Panc1 (cell line): ENCODE data around the gene DRGX. TPM values are rescaled to one million over a fixed set of nuclear protein-coding genes. Genes with fewer than 3 reads are reported as not detected.

Experiments used
- ATAC-seq: fragments of 200-7000 bp; cut with Tn5 transposase; 2 replicates; pipeline ENCODE4 v1.9.1; 2020; ENCODE audit warnings: mild to moderate bottlenecking, moderate library complexity
- BruUV-seq: library from RNA; stranded (reverse); fragments of 400-500 nt; replicated peaks from 2 replicates; lab custom pipeline; 2021; lab: Mats Ljungman, UMichigan
- CTCF ChIA-PET: fragments of 300-600 bp; sonication (Branson Sonifier 250); formaldehyde crosslinking; loops from one replicate; lab custom pipeline; 2022; ENCODE audit warnings: antibody characterized with exemption; lab: Charles Lee
- POLR2A ChIA-PET: fragments of 300-600 bp; sonication (Branson Sonifier 250); formaldehyde crosslinking; loops from one replicate; lab custom pipeline; 2022; ENCODE audit warnings: antibody characterized with exemption; lab: Charles Lee
- DNase-seq: peaks from one replicate; pipeline ENCODE4 v3.0.0-alpha.2; 2010; ENCODE audit warnings: low read depth, low spot score
- H3K27ac ChIP-seq: 2 replicates; pipeline ENCODE4 v1.5.1; 2011; ENCODE audit warnings: mild to moderate bottlenecking, low read length, inconsistent platforms
- H3K27me3 ChIP-seq: fragments of 200-500 bp; sonication (Bioruptor generic); 2 replicates; pipeline ENCODE4 v1.6.0; 2014; ENCODE audit warnings: low read length, inconsistent platforms; ENCODE audit not compliant: control insufficient read depth, insufficient read depth
- H3K36me3 ChIP-seq: fragments of 200-500 bp; sonication (Bioruptor generic); 2 replicates; pipeline ENCODE4 v1.5.1; 2014; ENCODE audit warnings: inconsistent platforms, mild to moderate bottlenecking, low read length, moderate library complexity; ENCODE audit not compliant: control insufficient read depth, insufficient read depth
- H3K4me1 ChIP-seq: 2 replicates; pipeline ENCODE4 v1.5.1; 2011; ENCODE audit warnings: inconsistent platforms, mild to moderate bottlenecking, low read length, moderate library complexity; ENCODE audit not compliant: control insufficient read depth, insufficient read depth
- H3K4me3 ChIP-seq, 2 experiments: 2 replicates each; pipeline ENCODE4 v1.5.1; 2011 to 2012; ENCODE audit warnings: low read depth in 2 of 2, low read length in 2 of 2, mild to moderate bottlenecking in 2 of 2, inconsistent platforms in 1 of 2, moderate library complexity in 1 of 2
- H3K9me3 ChIP-seq: fragments of 200-500 bp; sonication (Bioruptor generic); 2 replicates; pipeline ENCODE4 v1.5.1; 2014; ENCODE audit warnings: low read depth, mild to moderate bottlenecking, inconsistent platforms, low read length, moderate library complexity; ENCODE audit not compliant: control insufficient read depth, insufficient read depth
- CTCF ChIP-seq: fragments of 450-650 bp; IDR thresholded peaks from 2 replicates; pipeline ENCODE4 v1.5.1; 2017; ENCODE audit warnings: mild to moderate bottlenecking
- POLR2AphosphoS5 ChIP-seq: IDR thresholded peaks from 2 replicates; pipeline ENCODE4 v1.6.1; 2012; ENCODE audit warnings: mild to moderate bottlenecking, low read depth, low read length, moderate library complexity
- REST ChIP-seq, 2 experiments: IDR thresholded peaks; 2 replicates each; pipeline ENCODE4 v1.6.1; 2011 to 2012; ENCODE audit warnings: low read depth in 2 of 2, control low read depth in 1 of 2, low read length in 1 of 2, mild to moderate bottlenecking in 1 of 2, moderate library complexity in 1 of 2; ENCODE audit not compliant: insufficient read depth in 1 of 2
- SIN3A ChIP-seq: IDR thresholded peaks from 2 replicates; pipeline ENCODE4 v1.6.1; 2012; ENCODE audit warnings: low read depth, mild to moderate bottlenecking, low read length, moderate library complexity, borderline replicate concordance; ENCODE audit not compliant: insufficient read depth
- TCF7L2 ChIP-seq: IDR thresholded peaks from 2 replicates; pipeline ENCODE4 v1.6.1; 2011; ENCODE audit warnings: mild to moderate bottlenecking, low read depth, low read length, inconsistent platforms
- in situ Hi-C: cut with HindIII; loops from 2 replicates; pipeline ENCODE4 v1.10.0; 2016; ENCODE audit warnings: low sequenced_read_pairs, low pct_unique_long_range_greater_than_20kb
- intact Hi-C: fragments of 100-400 bp; cut with micrococcal nuclease; formaldehyde crosslinking; loops from one replicate; pipeline ENCODE4 v1.10.0; 2022; ENCODE audit not compliant: unreplicated experiment
- total RNA-seq: library from RNA; stranded (reverse); gene quantifications from one replicate; pipeline ENCODE4 v1.2.1, GENCODE V29; 2021; ENCODE audit not compliant: unreplicated experiment

Gene DRGX
- total RNA-seq, 1 experiment from 2014 or later: 0.15 TPM

- DNase-seq (no peak), ATAC-seq (no peak)
- CTCF ChIA-PET: interaction anchor here (0.7 kb wide), 1 partner anchor 10 kb away, joined by 3 read pairs; no protein-coding TSS in a partner anchor
- POLR2A ChIA-PET: no interaction called here
- Histone ChIP-seq H3K4me1 (no peaks in the 10 kb centered on the region), H3K4me3 (no peak overlapping the region), H3K36me3 (no peaks in the 10 kb centered on the region), H3K27me3 (no peaks in the 10 kb centered on the region), H3K27ac (no peak overlapping the region), H3K9me3 (no peaks in the 10 kb centered on the region)
- BruUV-seq: no TSS peak
- intact Hi-C loops (no loop called here), in situ Hi-C loops (no loop called here)
- TF ChIP-seq SIN3A (no peak), CTCF (no peak), TCF7L2 (no peak), POLR2AphosphoS5 (no peak), REST (IDR thresholded peaks at IDR 0.05; ENCODE audit: insufficient read depth in 1 of 2, low read depth in 2 of 2, low read length in 1 of 2) (no peak)
Observed at GRCh38 chr10:49347342-49347741, 48.5 kb downstream of the DRGX start.

DNA sequence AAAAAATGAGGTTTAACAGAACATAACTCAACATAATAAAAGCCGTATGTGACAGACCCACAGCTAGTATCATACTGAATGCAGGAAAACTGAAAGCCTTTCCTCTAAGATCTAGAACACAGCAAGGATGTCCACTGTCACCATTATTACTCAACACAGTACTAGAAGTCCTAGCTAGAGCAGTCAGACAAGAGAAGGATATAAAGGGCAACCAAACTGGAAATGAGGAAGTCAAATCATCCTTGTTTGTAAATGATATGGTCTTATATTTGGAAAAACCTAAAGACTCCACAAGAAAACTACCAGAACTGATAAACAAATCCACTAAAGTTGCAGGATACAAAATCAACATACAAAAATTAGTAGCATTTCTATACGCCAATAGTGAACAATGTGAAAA is 51.0 kb downstream of the DRGX start:
- no peaks in the 10 kb centered on the region for H3K36me3 ChIP-seq
- intact Hi-C loops: no loop called here
- H3K27me3 ChIP-seq: no peaks in the 10 kb centered on the region; the same call in 1 of the 2 replicates
- POLR2A ChIA-PET: no interaction called here
- H3K4me3 ChIP-seq: no peak overlapping the region
- no peaks in the 10 kb centered on the region for H3K9me3 ChIP-seq
- CTCF ChIA-PET: no interaction called here
- in situ Hi-C loops: no loop called here
- no peaks in the 10 kb centered on the region for H3K4me1 ChIP-seq
- TF ChIP-seq REST (IDR thresholded peaks at IDR 0.05; ENCODE audit: insufficient read depth in 1 of 2, low read depth in 2 of 2, low read length in 1 of 2) (no peak), SIN3A (no peak), TCF7L2 (no peak), POLR2AphosphoS5 (no peak), CTCF (no peak)
- no peak for ATAC-seq
- BruUV-seq: no TSS peak
- no peak for DNase-seq
- H3K27ac ChIP-seq: no peak overlapping the region
